HCT116 (cell line): Measurements from ENCODE around the gene OXCT1.

Experiments
- EGR1 ChIP-seq: IDR thresholded peaks from 2 replicates; pipeline ENCODE4 v1.6.1; 2012; ENCODE audit warnings: low read depth
- MAX ChIP-seq: IDR thresholded peaks from 2 replicates; pipeline ENCODE4 v1.6.1; 2012
- POLR2A ChIP-seq: IDR thresholded peaks from 2 replicates; pipeline ENCODE4 v1.7.0; 2011; ENCODE audit warnings: borderline replicate concordance; ENCODE audit not compliant: insufficient read depth, insufficient read length; ENCODE audit errors: extremely low read depth
- SIN3A ChIP-seq: IDR thresholded peaks from 2 replicates; pipeline ENCODE4 v1.6.1; 2012; ENCODE audit warnings: low read depth
- TF ChIP-seq, protein P1 (sequence below), 3 experiments: fragments of 200-600 bp in 1 of 3; sonication (generic) in 1 of 3; IDR thresholded peaks in 2 of 3; conservative IDR thresholded peaks in 1 of 3; 2 replicates each; pipeline ENCODE4 v1.5.1; 2012 to 2017; ENCODE audit warnings: low read depth in 2 of 3, low read length in 2 of 3, antibody characterized with exemption in 1 of 3, borderline replicate concordance in 1 of 3, control low read depth in 1 of 3, mild to moderate bottlenecking in 1 of 3, mixed read lengths in 1 of 3, mixed run types in 1 of 3, moderate library complexity in 1 of 3; ENCODE audit not compliant: insufficient read depth in 1 of 3
- TF ChIP-seq, protein P2 (sequence below): IDR thresholded peaks from 2 replicates; pipeline ENCODE4 v1.6.1; 2011; ENCODE audit warnings: mild to moderate bottlenecking, low read length, moderate library complexity; ENCODE audit not compliant: insufficient replicate concordance; ENCODE audit errors: extremely low read depth

GRCh38 chr5:41852293-41852692 lies 17.9 kb downstream of the OXCT1 start:
- TF ChIP-seq, protein P1, sequence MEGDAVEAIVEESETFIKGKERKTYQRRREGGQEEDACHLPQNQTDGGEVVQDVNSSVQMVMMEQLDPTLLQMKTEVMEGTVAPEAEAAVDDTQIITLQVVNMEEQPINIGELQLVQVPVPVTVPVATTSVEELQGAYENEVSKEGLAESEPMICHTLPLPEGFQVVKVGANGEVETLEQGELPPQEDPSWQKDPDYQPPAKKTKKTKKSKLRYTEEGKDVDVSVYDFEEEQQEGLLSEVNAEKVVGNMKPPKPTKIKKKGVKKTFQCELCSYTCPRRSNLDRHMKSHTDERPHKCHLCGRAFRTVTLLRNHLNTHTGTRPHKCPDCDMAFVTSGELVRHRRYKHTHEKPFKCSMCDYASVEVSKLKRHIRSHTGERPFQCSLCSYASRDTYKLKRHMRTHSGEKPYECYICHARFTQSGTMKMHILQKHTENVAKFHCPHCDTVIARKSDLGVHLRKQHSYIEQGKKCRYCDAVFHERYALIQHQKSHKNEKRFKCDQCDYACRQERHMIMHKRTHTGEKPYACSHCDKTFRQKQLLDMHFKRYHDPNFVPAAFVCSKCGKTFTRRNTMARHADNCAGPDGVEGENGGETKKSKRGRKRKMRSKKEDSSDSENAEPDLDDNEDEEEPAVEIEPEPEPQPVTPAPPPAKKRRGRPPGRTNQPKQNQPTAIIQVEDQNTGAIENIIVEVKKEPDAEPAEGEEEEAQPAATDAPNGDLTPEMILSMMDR (IDR thresholded peaks at IDR 0.05 in 2 of 3, conservative IDR thresholded peaks at IDR 0.05 in 1 of 3; ENCODE audit: borderline replicate concordance in 1 of 3, insufficient read depth in 1 of 3, low read depth in 2 of 3, low read length in 2 of 3): no peak
- TF ChIP-seq, protein P2, sequence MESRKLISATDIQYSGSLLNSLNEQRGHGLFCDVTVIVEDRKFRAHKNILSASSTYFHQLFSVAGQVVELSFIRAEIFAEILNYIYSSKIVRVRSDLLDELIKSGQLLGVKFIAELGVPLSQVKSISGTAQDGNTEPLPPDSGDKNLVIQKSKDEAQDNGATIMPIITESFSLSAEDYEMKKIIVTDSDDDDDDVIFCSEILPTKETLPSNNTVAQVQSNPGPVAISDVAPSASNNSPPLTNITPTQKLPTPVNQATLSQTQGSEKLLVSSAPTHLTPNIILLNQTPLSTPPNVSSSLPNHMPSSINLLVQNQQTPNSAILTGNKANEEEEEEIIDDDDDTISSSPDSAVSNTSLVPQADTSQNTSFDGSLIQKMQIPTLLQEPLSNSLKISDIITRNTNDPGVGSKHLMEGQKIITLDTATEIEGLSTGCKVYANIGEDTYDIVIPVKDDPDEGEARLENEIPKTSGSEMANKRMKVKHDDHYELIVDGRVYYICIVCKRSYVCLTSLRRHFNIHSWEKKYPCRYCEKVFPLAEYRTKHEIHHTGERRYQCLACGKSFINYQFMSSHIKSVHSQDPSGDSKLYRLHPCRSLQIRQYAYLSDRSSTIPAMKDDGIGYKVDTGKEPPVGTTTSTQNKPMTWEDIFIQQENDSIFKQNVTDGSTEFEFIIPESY: no peak
- no peak for TF ChIP-seq MAX
- no peak for TF ChIP-seq POLR2A
- no peak for TF ChIP-seq EGR1
- TF ChIP-seq SIN3A: no peak
